Measurements from ENCODE around the gene KLHDC4.

The KLHDC4 gene

DNA sequence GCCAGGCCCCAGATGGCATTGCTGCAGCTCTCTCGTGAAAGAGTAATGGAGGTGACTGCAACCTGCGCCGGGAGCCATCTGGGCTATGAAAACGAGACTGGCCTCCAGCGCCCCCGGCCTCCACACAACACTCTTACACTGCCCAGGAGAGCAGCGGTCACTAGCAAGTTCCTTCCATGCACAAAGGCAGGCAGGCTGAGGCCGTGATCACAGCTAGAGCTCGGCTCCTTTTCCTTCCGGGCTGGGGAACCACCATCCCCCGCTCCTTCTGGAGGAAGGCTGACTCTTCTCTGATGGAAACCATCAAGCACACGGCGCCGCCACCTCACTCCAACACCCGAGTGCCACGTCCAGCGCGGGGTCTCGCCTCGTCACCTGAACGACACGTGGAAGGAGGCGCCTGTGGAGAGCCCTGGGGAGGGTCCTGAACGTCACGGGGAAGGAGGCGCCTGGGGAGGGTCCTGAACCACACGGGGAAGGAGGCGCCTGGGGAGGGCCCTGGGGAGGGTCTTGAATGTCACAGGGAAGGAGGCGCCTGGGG, 61.9 kb downstream of the KLHDC4 start:
- Histone ChIP-seq H3K4ac (ENCODE audit: low read depth in 1 of 2, low read length in 2 of 2) (no peak overlapping the region), H3K27me3 (ENCODE audit: control insufficient read depth in 1 of 2, insufficient read depth in 1 of 2, low read length in 2 of 2) (no peaks in the 10 kb centered on the region), H3K4me2 (ENCODE audit: low read length, poor library complexity, severe bottlenecking) (no peak overlapping the region), H2BK120ac (ENCODE audit: low read depth, low read length) (no peak overlapping the region), H2BK12ac (ENCODE audit: low read length in 2 of 2) (no peak overlapping the region), H3K79me1 (replicated peaks; ENCODE audit: low read length, poor library complexity, severe bottlenecking) (peaks cover 18% of the 10 kb centered on the region), H4K8ac (ENCODE audit: low read length) (no peak overlapping the region), H2BK15ac (ENCODE audit: low read depth, poor library complexity, severe bottlenecking) (no peak overlapping the region), H3K14ac (ENCODE audit: low read length in 2 of 2) (no peak overlapping the region), H3K4me3 (ENCODE audit: insufficient read depth in 1 of 2, low read depth in 1 of 2, low read length in 2 of 2) (no peak overlapping the region), H3K9me3 (ENCODE audit: control insufficient read depth, low read length) (no peaks in the 10 kb centered on the region), H2AFZ (ENCODE audit: low read depth, low read length) (no peak overlapping the region), H3K36me3 (ENCODE audit: control insufficient read depth in 1 of 2, insufficient read depth in 2 of 2, low read depth in 1 of 2, low read length in 2 of 2) (peaks cover 20 to 79% of the 10 kb centered on the region in 2 experiments), H2BK5ac (ENCODE audit: low read depth, low read length, poor library complexity, severe bottlenecking) (no peak overlapping the region), H3K9ac (ENCODE audit: low read length) (no peak overlapping the region), H3K4me1 (ENCODE audit: control insufficient read depth, insufficient read depth, low read depth, low read length) (peaks cover 8% of the 10 kb centered on the region), H3K27ac (ENCODE audit: low read length, poor library complexity, severe bottlenecking) (no peak overlapping the region), H3K18ac (ENCODE audit: low read depth in 1 of 2, low read length in 2 of 2) (no peak overlapping the region), H4K91ac (ENCODE audit: low read length) (no peak overlapping the region), H2AK5ac (ENCODE audit: low read length, severe bottlenecking) (no peak overlapping the region), H3K23ac (ENCODE audit: low read length in 2 of 2) (no peak overlapping the region)
- WGBS, result 94% methylated on average over 29 of the region's 29 CpGs
- DNase-seq, result no peak

- Histone ChIP-seq H3K27ac (ENCODE audit: low read length, poor library complexity, severe bottlenecking) (no peak overlapping the region), H3K9ac (ENCODE audit: low read length) (no peak overlapping the region), H2BK15ac (ENCODE audit: low read depth, poor library complexity, severe bottlenecking) (no peak overlapping the region), H2AK5ac (ENCODE audit: low read length, severe bottlenecking) (no peak overlapping the region), H4K91ac (ENCODE audit: low read length) (no peak overlapping the region), H3K18ac (ENCODE audit: low read depth in 1 of 2, low read length in 2 of 2) (no peak overlapping the region), H3K14ac (ENCODE audit: low read length in 2 of 2) (no peak overlapping the region), H2BK5ac (ENCODE audit: low read depth, low read length, poor library complexity, severe bottlenecking) (no peak overlapping the region), H3K36me3 (ENCODE audit: control insufficient read depth in 1 of 2, insufficient read depth in 2 of 2, low read depth in 1 of 2, low read length in 2 of 2) (peaks cover 12 to 79% of the 10 kb centered on the region in 2 experiments), H2AFZ (ENCODE audit: low read depth, low read length) (no peak overlapping the region), H3K4me1 (ENCODE audit: control insufficient read depth, insufficient read depth, low read depth, low read length) (peaks cover 8% of the 10 kb centered on the region), H3K4ac (ENCODE audit: low read depth in 1 of 2, low read length in 2 of 2) (no peak overlapping the region), H3K9me3 (ENCODE audit: control insufficient read depth, low read length) (no peaks in the 10 kb centered on the region), H3K4me2 (ENCODE audit: low read length, poor library complexity, severe bottlenecking) (no peak overlapping the region), H3K79me1 (replicated peaks; ENCODE audit: low read length, poor library complexity, severe bottlenecking) (peaks cover 18% of the 10 kb centered on the region), H2BK120ac (ENCODE audit: low read depth, low read length) (no peak overlapping the region), H3K23ac (ENCODE audit: low read length in 2 of 2) (no peak overlapping the region), H4K8ac (ENCODE audit: low read length) (no peak overlapping the region), H3K4me3 (ENCODE audit: insufficient read depth in 1 of 2, low read depth in 1 of 2, low read length in 2 of 2) (no peak overlapping the region), H2BK12ac (ENCODE audit: low read length in 2 of 2) (no peak overlapping the region), H3K27me3 (ENCODE audit: control insufficient read depth in 1 of 2, insufficient read depth in 1 of 2, low read length in 2 of 2) (no peaks in the 10 kb centered on the region)
- WGBS, result 96% methylated on average over 26 of the region's 26 CpGs
- DNase-seq, result no peak
These were observed 62.7 kb downstream of the KLHDC4 start for GRCh38 chr16:87703071-87703470.

GRCh38 chr16:87702325-87702811, 63.4 kb downstream of the KLHDC4 start:
- Histone ChIP-seq H3K4me3 (ENCODE audit: insufficient read depth in 1 of 2, low read depth in 1 of 2, low read length in 2 of 2) (no peak overlapping the region), H2AK5ac (ENCODE audit: low read length, severe bottlenecking) (no peak overlapping the region), H3K36me3 (ENCODE audit: control insufficient read depth in 1 of 2, insufficient read depth in 2 of 2, low read depth in 1 of 2, low read length in 2 of 2) (peaks cover 11 to 77% of the 10 kb centered on the region in 2 experiments), H2BK12ac (ENCODE audit: low read length in 2 of 2) (no peak overlapping the region), H2AFZ (ENCODE audit: low read depth, low read length) (no peak overlapping the region), H3K18ac (ENCODE audit: low read depth in 1 of 2, low read length in 2 of 2) (no peak overlapping the region), H3K9me3 (ENCODE audit: control insufficient read depth, low read length) (no peaks in the 10 kb centered on the region), H3K9ac (ENCODE audit: low read length) (no peak overlapping the region), H3K27ac (ENCODE audit: low read length, poor library complexity, severe bottlenecking) (no peak overlapping the region), H2BK5ac (ENCODE audit: low read depth, low read length, poor library complexity, severe bottlenecking) (no peak overlapping the region), H3K4me1 (ENCODE audit: control insufficient read depth, insufficient read depth, low read depth, low read length) (peaks cover 8% of the 10 kb centered on the region), H3K79me1 (replicated peaks; ENCODE audit: low read length, poor library complexity, severe bottlenecking) (peaks cover 17% of the 10 kb centered on the region), H3K23ac (ENCODE audit: low read length in 2 of 2) (no peak overlapping the region), H3K14ac (ENCODE audit: low read length in 2 of 2) (no peak overlapping the region), H3K4me2 (ENCODE audit: low read length, poor library complexity, severe bottlenecking) (no peak overlapping the region), H2BK15ac (ENCODE audit: low read depth, poor library complexity, severe bottlenecking) (no peak overlapping the region), H2BK120ac (ENCODE audit: low read depth, low read length) (no peak overlapping the region), H4K91ac (ENCODE audit: low read length) (no peak overlapping the region), H3K4ac (ENCODE audit: low read depth in 1 of 2, low read length in 2 of 2) (no peak overlapping the region), H4K8ac (ENCODE audit: low read length) (no peak overlapping the region), H3K27me3 (ENCODE audit: control insufficient read depth in 1 of 2, insufficient read depth in 1 of 2, low read length in 2 of 2) (no peaks in the 10 kb centered on the region)
- 76% methylated on average over 19 of the region's 19 CpGs for WGBS
- DNase-seq, result peak; percentile 36

DNA sequence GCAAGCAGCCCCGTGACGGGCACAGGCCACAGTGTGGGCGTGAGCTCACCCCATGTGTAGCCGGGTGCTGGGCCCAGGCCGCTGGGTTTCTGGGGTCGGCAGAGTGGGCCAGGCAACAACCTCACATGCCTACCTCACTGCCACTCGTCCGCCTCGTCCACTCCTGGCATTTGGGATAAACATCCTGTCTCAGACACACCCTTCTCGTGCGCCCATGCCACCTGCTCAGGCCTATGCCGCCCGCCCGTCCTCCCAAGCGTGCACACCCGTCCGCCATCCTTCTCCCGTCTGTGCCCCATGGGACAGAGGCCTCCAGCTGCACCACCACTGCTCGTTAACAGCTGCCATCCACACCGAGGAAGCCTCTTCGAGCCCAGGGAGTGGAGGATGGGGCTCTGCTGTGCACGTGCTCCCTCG, 64.3 kb downstream of the KLHDC4 start:
- no peak overlapping the region for H3K27ac ChIP-seq (ENCODE audit: low read length, poor library complexity, severe bottlenecking)
- H2BK5ac ChIP-seq (ENCODE audit: low read depth, low read length, poor library complexity, severe bottlenecking), result no peak overlapping the region
- H3K18ac ChIP-seq (ENCODE audit: low read depth in 1 of 2, low read length in 2 of 2), result no peak overlapping the region
- no peak for DNase-seq
- H3K4me3 ChIP-seq (ENCODE audit: insufficient read depth in 1 of 2, low read depth in 1 of 2, low read length in 2 of 2), result no peak overlapping the region
- H4K91ac ChIP-seq (ENCODE audit: low read length), result no peak overlapping the region
- peaks cover 6% of the 10 kb centered on the region for H3K4me1 ChIP-seq (ENCODE audit: control insufficient read depth, insufficient read depth, low read depth, low read length)
- H3K4ac ChIP-seq (ENCODE audit: low read depth in 1 of 2, low read length in 2 of 2), result no peak overlapping the region
- no peak overlapping the region for H3K23ac ChIP-seq (ENCODE audit: low read length in 2 of 2)
- no peak overlapping the region for H2BK120ac ChIP-seq (ENCODE audit: low read depth, low read length)
- no peak overlapping the region for H3K9ac ChIP-seq (ENCODE audit: low read length)
- H3K79me1 ChIP-seq (replicated peaks; ENCODE audit: low read length, poor library complexity, severe bottlenecking), result peaks cover 13% of the 10 kb centered on the region
- H2BK15ac ChIP-seq (ENCODE audit: low read depth, poor library complexity, severe bottlenecking), result no peak overlapping the region
- H3K14ac ChIP-seq (ENCODE audit: low read length in 2 of 2), result no peak overlapping the region
- peaks cover 11 to 76% of the 10 kb centered on the region in 2 experiments for H3K36me3 ChIP-seq (ENCODE audit: control insufficient read depth in 1 of 2, insufficient read depth in 2 of 2, low read depth in 1 of 2, low read length in 2 of 2)
- H3K9me3 ChIP-seq (ENCODE audit: control insufficient read depth, low read length), result no peaks in the 10 kb centered on the region
- H2BK12ac ChIP-seq (ENCODE audit: low read length in 2 of 2), result no peak overlapping the region
- H4K8ac ChIP-seq (ENCODE audit: low read length), result no peak overlapping the region
- H2AFZ ChIP-seq (ENCODE audit: low read depth, low read length), result no peak overlapping the region
- H2AK5ac ChIP-seq (ENCODE audit: low read length, severe bottlenecking), result no peak overlapping the region
- no peak overlapping the region for H3K4me2 ChIP-seq (ENCODE audit: low read length, poor library complexity, severe bottlenecking)
- WGBS, result 94% methylated on average over 23 of the region's 23 CpGs
- no peaks in the 10 kb centered on the region for H3K27me3 ChIP-seq (ENCODE audit: control insufficient read depth in 1 of 2, insufficient read depth in 1 of 2, low read length in 2 of 2)
